ENCODE measurements around the gene UPP2. TPM values are rescaled to one million over a fixed set of nuclear protein-coding genes. Genes with fewer than 3 reads are reported as not detected.
A peak's percentile ranks its signal among the peaks of the same experiment; 100 is the strongest.

UPP2 gene
- total and polyA plus RNA-seq, 2 of the 13 experiments (the other 11 are each of a cell fraction or from before 2014, with no cell fraction given): 0.07 to 0.28 TPM

DNA sequence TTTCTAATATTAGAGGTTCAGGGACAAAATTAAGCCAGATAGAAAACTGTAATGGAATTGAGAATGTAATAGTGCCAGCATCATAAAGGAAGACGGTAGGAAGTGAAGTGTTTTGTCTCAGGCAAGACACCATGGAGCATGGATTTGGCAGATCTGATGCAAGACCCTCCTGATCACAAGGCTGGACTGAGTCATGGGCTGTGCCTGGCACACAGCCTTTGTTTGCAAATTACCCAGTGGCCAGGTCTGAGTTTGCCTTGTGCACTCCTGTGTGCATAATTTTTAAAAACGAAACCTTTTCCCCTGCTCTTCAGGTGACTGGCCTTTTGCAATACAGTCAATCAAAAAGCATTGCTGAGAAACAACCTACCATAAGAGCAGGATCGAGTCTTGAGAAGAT, 2.0 kb upstream of the UPP2 start:
- Histone ChIP-seq H3K4me2 (ENCODE audit: low read depth, low read length) (peak overlapping the region; percentile 52), H3K4me3 (replicated peaks in 1 of 3; ENCODE audit: insufficient read depth in 1 of 3, low read depth in 2 of 3, low read length in 3 of 3) (no peak overlapping the region; a peak in 1 of 6 replicates), H3K9me3 (ENCODE audit: low read length) (no peaks in the 10 kb centered on the region), H3K27me3 (ENCODE audit: control insufficient read depth in 1 of 2, insufficient read depth in 2 of 2, low read length in 2 of 2) (no peaks in the 10 kb centered on the region), H2AFZ (ENCODE audit: low read length) (no peak overlapping the region), H3K4me1 (ENCODE audit: insufficient read depth, low read length) (peaks cover 64% of the 10 kb centered on the region), H3K36me3 (replicated peaks in 1 of 2; ENCODE audit: control insufficient read depth in 1 of 2, insufficient read depth in 2 of 2, low read length in 2 of 2) (no peaks in the 10 kb centered on the region), H4K20me1 (ENCODE audit: insufficient read depth, low read length) (no peaks in the 10 kb centered on the region), H3K79me2 (ENCODE audit: insufficient read depth, low read length) (no peaks in the 10 kb centered on the region), H3K27ac (ENCODE audit: extremely low read length, insufficient read depth, low read length) (no peak overlapping the region), H3K9ac (ENCODE audit: insufficient read depth, low read depth, low read length) (no peak overlapping the region)
- CTCF ChIA-PET (ENCODE audit: low intra/inter-chr PET ratio, low total read pairs): no interaction called here
- ATAC-seq (no peak), FAIRE-seq (no peak), DNase-seq (ENCODE audit: low spot score) (peak; percentile 47)
- BruUV-seq (replicated peaks): no TSS peak
- intact Hi-C loops (cut with micrococcal nuclease; ENCODE audit: unreplicated experiment): loop anchor here (5.0 kb wide), 1 partner anchor 78 kb away; no protein-coding TSS in a partner anchor
- POLR2A ChIA-PET: no interaction called here
- in situ Hi-C loops (cut with HindIII; ENCODE audit: extremely low pct_ligation_motif_present, low pct_unique_long_range_greater_than_20kb): no loop called here
- 41% methylated on average over 3 of the region's 3 CpGs for WGBS (ENCODE audit: low lambda C conversion rate)
- TF ChIP-seq, protein P1, sequence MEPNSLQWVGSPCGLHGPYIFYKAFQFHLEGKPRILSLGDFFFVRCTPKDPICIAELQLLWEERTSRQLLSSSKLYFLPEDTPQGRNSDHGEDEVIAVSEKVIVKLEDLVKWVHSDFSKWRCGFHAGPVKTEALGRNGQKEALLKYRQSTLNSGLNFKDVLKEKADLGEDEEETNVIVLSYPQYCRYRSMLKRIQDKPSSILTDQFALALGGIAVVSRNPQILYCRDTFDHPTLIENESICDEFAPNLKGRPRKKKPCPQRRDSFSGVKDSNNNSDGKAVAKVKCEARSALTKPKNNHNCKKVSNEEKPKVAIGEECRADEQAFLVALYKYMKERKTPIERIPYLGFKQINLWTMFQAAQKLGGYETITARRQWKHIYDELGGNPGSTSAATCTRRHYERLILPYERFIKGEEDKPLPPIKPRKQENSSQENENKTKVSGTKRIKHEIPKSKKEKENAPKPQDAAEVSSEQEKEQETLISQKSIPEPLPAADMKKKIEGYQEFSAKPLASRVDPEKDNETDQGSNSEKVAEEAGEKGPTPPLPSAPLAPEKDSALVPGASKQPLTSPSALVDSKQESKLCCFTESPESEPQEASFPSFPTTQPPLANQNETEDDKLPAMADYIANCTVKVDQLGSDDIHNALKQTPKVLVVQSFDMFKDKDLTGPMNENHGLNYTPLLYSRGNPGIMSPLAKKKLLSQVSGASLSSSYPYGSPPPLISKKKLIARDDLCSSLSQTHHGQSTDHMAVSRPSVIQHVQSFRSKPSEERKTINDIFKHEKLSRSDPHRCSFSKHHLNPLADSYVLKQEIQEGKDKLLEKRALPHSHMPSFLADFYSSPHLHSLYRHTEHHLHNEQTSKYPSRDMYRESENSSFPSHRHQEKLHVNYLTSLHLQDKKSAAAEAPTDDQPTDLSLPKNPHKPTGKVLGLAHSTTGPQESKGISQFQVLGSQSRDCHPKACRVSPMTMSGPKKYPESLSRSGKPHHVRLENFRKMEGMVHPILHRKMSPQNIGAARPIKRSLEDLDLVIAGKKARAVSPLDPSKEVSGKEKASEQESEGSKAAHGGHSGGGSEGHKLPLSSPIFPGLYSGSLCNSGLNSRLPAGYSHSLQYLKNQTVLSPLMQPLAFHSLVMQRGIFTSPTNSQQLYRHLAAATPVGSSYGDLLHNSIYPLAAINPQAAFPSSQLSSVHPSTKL (CRISPR knock-in tag; IDR thresholded peaks at IDR 0.05): peak; percentile 32; the same call in 1 of the 2 replicates
- peak; percentile 91 for TF ChIP-seq FOSL2 (CRISPR knock-in tag; IDR thresholded peaks at IDR 0.05)
- no peak for TF ChIP-seq KLF16 (CRISPR knock-in tag; IDR thresholded peaks at IDR 0.05)
- peak; percentile 39; the same call in 1 of the 2 replicates for TF ChIP-seq CEBPB (IDR thresholded peaks at IDR 0.05; ENCODE audit: borderline replicate concordance, low read depth, low read length)
- TF ChIP-seq ZHX1 (CRISPR knock-in tag; IDR thresholded peaks at IDR 0.05; ENCODE audit: low read depth): no peak
- TF ChIP-seq HNRNPLL (IDR thresholded peaks at IDR 0.05; ENCODE audit: low read depth, low read length, poor library complexity, severe bottlenecking): no peak
- TF ChIP-seq ZNF75D (CRISPR knock-in tag; IDR thresholded peaks at IDR 0.05; ENCODE audit: borderline replicate concordance): no peak
- peak; percentile 71; the same call in 1 of the 2 replicates for TF ChIP-seq ZMYM3 (CRISPR knock-in tag; IDR thresholded peaks at IDR 0.05)
- TF ChIP-seq ZNF614 (CRISPR knock-in tag; IDR thresholded peaks at IDR 0.05; ENCODE audit: borderline replicate concordance): 0 out of 2 replicates have a peak, but pooled peaks have one; percentile 23
- TF ChIP-seq, protein P2, sequence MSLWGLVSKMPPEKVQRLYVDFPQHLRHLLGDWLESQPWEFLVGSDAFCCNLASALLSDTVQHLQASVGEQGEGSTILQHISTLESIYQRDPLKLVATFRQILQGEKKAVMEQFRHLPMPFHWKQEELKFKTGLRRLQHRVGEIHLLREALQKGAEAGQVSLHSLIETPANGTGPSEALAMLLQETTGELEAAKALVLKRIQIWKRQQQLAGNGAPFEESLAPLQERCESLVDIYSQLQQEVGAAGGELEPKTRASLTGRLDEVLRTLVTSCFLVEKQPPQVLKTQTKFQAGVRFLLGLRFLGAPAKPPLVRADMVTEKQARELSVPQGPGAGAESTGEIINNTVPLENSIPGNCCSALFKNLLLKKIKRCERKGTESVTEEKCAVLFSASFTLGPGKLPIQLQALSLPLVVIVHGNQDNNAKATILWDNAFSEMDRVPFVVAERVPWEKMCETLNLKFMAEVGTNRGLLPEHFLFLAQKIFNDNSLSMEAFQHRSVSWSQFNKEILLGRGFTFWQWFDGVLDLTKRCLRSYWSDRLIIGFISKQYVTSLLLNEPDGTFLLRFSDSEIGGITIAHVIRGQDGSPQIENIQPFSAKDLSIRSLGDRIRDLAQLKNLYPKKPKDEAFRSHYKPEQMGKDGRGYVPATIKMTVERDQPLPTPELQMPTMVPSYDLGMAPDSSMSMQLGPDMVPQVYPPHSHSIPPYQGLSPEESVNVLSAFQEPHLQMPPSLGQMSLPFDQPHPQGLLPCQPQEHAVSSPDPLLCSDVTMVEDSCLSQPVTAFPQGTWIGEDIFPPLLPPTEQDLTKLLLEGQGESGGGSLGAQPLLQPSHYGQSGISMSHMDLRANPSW (CRISPR knock-in tag; IDR thresholded peaks at IDR 0.05; ENCODE audit: borderline replicate concordance): no peak
- no peak for TF ChIP-seq ATF2 (CRISPR knock-in tag; IDR thresholded peaks at IDR 0.05)
- no peak for TF ChIP-seq SOX13 (IDR thresholded peaks at IDR 0.05)
- peak in 1 of 2 experiments; percentile 52; a peak in 1 of 4 replicates for TF ChIP-seq SOX13 (CRISPR knock-in tag; conservative IDR thresholded peaks at IDR 0.05 in 1 of 2, IDR thresholded peaks at IDR 0.05 in 1 of 2)
- no peak for TF ChIP-seq ZNF3 (CRISPR knock-in tag; IDR thresholded peaks at IDR 0.05)
